ENCODE results near the gene GBP6. TPM values are rescaled to one million over a fixed set of nuclear protein-coding genes. Genes with fewer than 3 reads are reported as not detected.

The GBP6 gene
- total RNA-seq, 1 experiment from 2014 or later: not detected

- POLR2A ChIA-PET: no interaction called here
- H3K9me3 Mint-ChIP-seq: 0 out of 2 replicates have a peak, but pooled peaks cover 4% of the 10 kb centered on the region
- no peak for DNase-seq (ENCODE audit: low spot score)
Observed at GRCh38 chr1:89382479-89382878, 18.6 kb downstream of the GBP6 start.

More at GRCh38 chr1:89382479-89382878, 18.6 kb downstream of the GBP6 start:
- H3K4me1 Mint-ChIP-seq: peaks cover 14% of the 10 kb centered on the region
- H3K27ac Mint-ChIP-seq: no peak overlapping the region
- CTCF ChIA-PET: no interaction called here
- TF ChIP-seq PRRX2 (CRISPR knock-in tag; IDR thresholded peaks at IDR 0.05) (no peak), ZNF219 (CRISPR knock-in tag; IDR thresholded peaks at IDR 0.05; ENCODE audit: borderline replicate concordance) (no peak), RORB (CRISPR knock-in tag; IDR thresholded peaks at IDR 0.05) (no peak), HMGXB4 (CRISPR knock-in tag; IDR thresholded peaks at IDR 0.05) (no peak), E2F5 (CRISPR knock-in tag; IDR thresholded peaks at IDR 0.05) (no peak), ATF2 (CRISPR knock-in tag; IDR thresholded peaks at IDR 0.05; ENCODE audit: borderline replicate concordance, low read depth) (no peak), ATF1 (CRISPR knock-in tag; IDR thresholded peaks at IDR 0.05) (no peak), NFATC4 (CRISPR knock-in tag; IDR thresholded peaks at IDR 0.05) (no peak), TP53 (CRISPR knock-in tag; IDR thresholded peaks at IDR 0.05) (no peak), GTF2I (CRISPR knock-in tag; conservative IDR thresholded peaks at IDR 0.05) (no peak), ZNF425 (CRISPR knock-in tag; conservative IDR thresholded peaks at IDR 0.05) (no peak), SMAD3 (CRISPR knock-in tag; IDR thresholded peaks at IDR 0.05; ENCODE audit: borderline replicate concordance) (no peak), NR2C2 (CRISPR knock-in tag; IDR thresholded peaks at IDR 0.05) (no peak), PRDM15 (CRISPR knock-in tag; IDR thresholded peaks at IDR 0.05) (no peak), AFF4 (CRISPR knock-in tag; IDR thresholded peaks at IDR 0.05; ENCODE audit: borderline replicate concordance) (no peak), JUN (CRISPR knock-in tag; IDR thresholded peaks at IDR 0.05) (no peak), MYBL2 (CRISPR knock-in tag; IDR thresholded peaks at IDR 0.05) (no peak), ZNF671 (CRISPR knock-in tag; IDR thresholded peaks at IDR 0.05) (no peak)
- no peak overlapping the region for H3K4me3 Mint-ChIP-seq
- H3K27me3 Mint-ChIP-seq (ENCODE audit: low read depth): no peaks in the 10 kb centered on the region
- no peak for ATAC-seq
- no peaks in the 10 kb centered on the region for H3K36me3 Mint-ChIP-seq
